Neural progenitor cell (in vitro differentiated cells): Measurements from ENCODE around the gene TREH.
"Not testable (repeated sequence)": the region's sequence is repeated elsewhere in the genome, so short reads cannot be mapped to it uniquely, and the experiment has no call there.

Source experiments
- CTCF ChIP-seq: fragments of 200-600 bp; sonication (generic); IDR thresholded peaks from 2 replicates; pipeline ENCODE4 v1.5.1; 2017; ENCODE audit warnings: antibody characterized with exemption, mild to moderate bottlenecking
- EZH2phosphoT487 ChIP-seq: fragments of 200-600 bp; sonication (generic); IDR thresholded peaks from 2 replicates; pipeline ENCODE4 v1.6.1; 2017; ENCODE audit warnings: antibody characterized with exemption

- not testable (repeated sequence) for TF ChIP-seq CTCF, EZH2phosphoT487
Observed at GRCh38 chr11:118720740-118721139, 41.3 kb upstream of the TREH start.
